T-helper 1 cell (primary cell): Measurements from ENCODE around the gene DMKN.
A peak's percentile ranks its signal among the peaks of the same experiment; 100 is the strongest.

Experiments
- DNase-seq, 5 donors: peaks; one replicate each; pipeline ENCODE4 v3.0.0-alpha.2; 2012 to 2020

The DMKN gene

GRCh38 chr19:35460608-35461007 is 52.8 kb downstream of the DMKN start:
- no peak for DNase-seq

GRCh38 chr19:35459414-35460082 is 53.9 kb downstream of the DMKN start:
- no peak for DNase-seq

GRCh38 chr19:35458731-35459391 is 54.6 kb downstream of the DMKN start:
- DNase-seq = no peak

- DNase-seq = no peak
These were observed 55.3 kb downstream of the DMKN start for GRCh38 chr19:35458192-35458591.

GRCh38 chr19:35457173-35457572 is 56.3 kb downstream of the DMKN start:
- DNase-seq = no peak

- DNase-seq = no peak
These were observed 57.7 kb downstream of the DMKN start for GRCh38 chr19:35455616-35456201.

- DNase-seq = no peak
These were observed 58.8 kb downstream of the DMKN start for GRCh38 chr19:35454663-35455062.

- peak in 1 of 5 donors; percentile 58 for DNase-seq
These were observed 61.9 kb downstream of the DMKN start for GRCh38 chr19:35451338-35452096.

GRCh38 chr19:35449359-35450043 is 63.9 kb downstream of the DMKN start:
- DNase-seq = no peak

GRCh38 chr19:35447606-35448469 is 65.6 kb downstream of the DMKN start, which contains the start of gene FFAR2:
FFAR2 (plus strand) TSS chr19:35448257; CDS start chr19:35449715, 1,458 bp downstream.
- DNase-seq = no peak
